Ovary (tissue), 3 donors: ENCODE data around the gene GNG2.

Source experiments
- CTCF ChIP-seq, 3 donors: fragments of 450-650 bp in 2 of 3; fragments of 200-600 bp in 1 of 3; IDR thresholded peaks; one replicate each; pipeline versions ENCODE4 v1.5.1 to v1.8.0; 2016 to 2022; ENCODE audit warnings: antibody characterized with exemption in 3 of 3, mild to moderate bottlenecking in 1 of 3
- EP300 ChIP-seq: sonication (generic); formaldehyde crosslinking; IDR thresholded peaks from one replicate; pipeline ENCODE4 v1.6.1; 2017; ENCODE audit warnings: antibody characterized with exemption
- POLR2A ChIP-seq: fragments of 450-650 bp; IDR thresholded peaks from one replicate; pipeline ENCODE4 v1.6.1; 2017; ENCODE audit warnings: antibody characterized with exemption, mild to moderate bottlenecking, moderate library complexity
- donor health status: DM: no; HTN: no; CAD: no.

GRCh38 chr14:51868405-51868804 is 8.0 kb downstream of the GNG2 start:
- TF ChIP-seq CTCF (IDR thresholded peaks at IDR 0.05) (no peak), EP300 (no peak), POLR2A (no peak)
